Natural killer cell (primary cell): Measurements from ENCODE around the gene ASIC5. TPM values are rescaled to one million over a fixed set of nuclear protein-coding genes. Genes with fewer than 3 reads are reported as not detected.

Experiments used
- ATAC-seq, 3 donors: fragments of 150-1000 bp in 2 of 3; fragments of 200-7000 bp in 1 of 3; cut with Tn5 transposase; 1 replicate in 1 of 3; 2 replicates in 2 of 3; pipeline ENCODE4 v1.10.0; 2021; ENCODE audit warnings: mild to moderate bottlenecking in 2 of 3, moderate library complexity in 2 of 3
- DNase-seq, 2 donors: peaks; one replicate each; pipeline versions ENCODE4 v3.0.0 to v3.0.0-alpha.2; 2013 to 2021; ENCODE audit warnings: mixed read lengths in 1 of 2
- H3K27ac ChIP-seq: one replicate; pipeline ENCODE4 v1.5.1; 2013; ENCODE audit warnings: mild to moderate bottlenecking, low read length
- H3K27me3 ChIP-seq: one replicate; pipeline ENCODE4 v1.6.1; 2013; ENCODE audit warnings: low read length; ENCODE audit not compliant: control insufficient read depth, insufficient read depth
- H3K36me3 ChIP-seq: one replicate; pipeline ENCODE4 v1.6.1; 2013; ENCODE audit warnings: low read length; ENCODE audit not compliant: control insufficient read depth, insufficient read depth
- H3K4me1 ChIP-seq: one replicate; pipeline ENCODE4 v1.6.1; 2013; ENCODE audit warnings: low read length; ENCODE audit not compliant: control insufficient read depth, insufficient read depth
- H3K4me3 ChIP-seq: one replicate; pipeline ENCODE4 v1.5.1; 2013; ENCODE audit warnings: low read length
- H3K9me3 ChIP-seq: one replicate; pipeline ENCODE4 v1.6.1; 2013; ENCODE audit warnings: low read length; ENCODE audit not compliant: control insufficient read depth, insufficient read depth
- H3K27ac Mint-ChIP-seq, 2 donors: one replicate each; pipeline ENCODE4 v1.8.0; 2022; ENCODE audit warnings: mild to moderate bottlenecking in 2 of 2, mixed read lengths in 2 of 2, moderate library complexity in 1 of 2
- H3K27me3 Mint-ChIP-seq, 2 donors: one replicate each; pipeline ENCODE4 v1.8.0; 2022; ENCODE audit warnings: low read depth in 2 of 2, mixed read lengths in 2 of 2
- H3K36me3 Mint-ChIP-seq: one replicate; pipeline ENCODE4 v1.8.0; 2022; ENCODE audit warnings: mixed read lengths
- H3K4me1 Mint-ChIP-seq, 2 donors: one replicate each; pipeline ENCODE4 v1.8.0; 2022; ENCODE audit warnings: mixed read lengths in 2 of 2
- H3K4me3 Mint-ChIP-seq: one replicate; pipeline ENCODE4 v1.8.0; 2022; ENCODE audit warnings: mild to moderate bottlenecking, moderate library complexity, mixed read lengths
- H3K9me3 Mint-ChIP-seq, 2 donors: one replicate each; pipeline ENCODE4 v1.8.0; 2022; ENCODE audit warnings: mixed read lengths in 2 of 2
- CTCF ChIP-seq: fragments of 200-600 bp; IDR thresholded peaks from one replicate; pipeline ENCODE4 v1.8.0; 2022; ENCODE audit warnings: antibody characterized with exemption
- WGBS: methylation state at CpG from one replicate; pipeline ENCODE4 v1.1.7; 2013; ENCODE audit warnings: missing lambda C conversion rate; ENCODE audit not compliant: insufficient coverage; 5-methylcytosine and 5-hydroxymethylcytosine counted together
- intact Hi-C: fragments of 100-400 bp; cut with micrococcal nuclease; formaldehyde crosslinking; loops from one replicate; pipeline ENCODE4 v1.14.2; 2022
- total RNA-seq, 4 donors: library from RNA; stranded (reverse); fragments of 120-200 nt in 1 of 4; gene quantifications; one replicate each; pipeline versions ENCODE4 v1.2.3 to v1.2.4, GENCODE V29; 2013 to 2022

Gene ASIC5
- total RNA-seq, 3 donors from 2014 or later (not counting 1 experiment from before 2014, with no cell fraction given): not detected

GRCh38 chr4:155908187-155909139 lies 42.4 kb upstream of the ASIC5 start:
- H3K27ac Mint-ChIP-seq: no peak overlapping the region
- H3K9me3 ChIP-seq: no peaks in the 10 kb centered on the region
- H3K4me3 Mint-ChIP-seq: no peak overlapping the region
- WGBS: 87% methylated on average over 4 of the region's 4 CpGs
- H3K36me3 ChIP-seq: no peaks in the 10 kb centered on the region
- H3K9me3 Mint-ChIP-seq: peaks cover 0 to 3% of the 10 kb centered on the region in 2 donors
- ATAC-seq (no peak), DNase-seq (no peak)
- TF ChIP-seq CTCF: no peak
- intact Hi-C loops: no loop called here
- H3K27ac ChIP-seq: no peak overlapping the region
- no peaks in the 10 kb centered on the region for H3K27me3 ChIP-seq
- H3K27me3 Mint-ChIP-seq: peaks cover 3 to 25% of the 10 kb centered on the region in 2 donors
- H3K36me3 Mint-ChIP-seq: no peaks in the 10 kb centered on the region
- no peaks in the 10 kb centered on the region for H3K4me1 ChIP-seq
- no peaks in the 10 kb centered on the region for H3K4me1 Mint-ChIP-seq
- H3K4me3 ChIP-seq: no peak overlapping the region

GRCh38 chr4:155907556-155907955 lies 41.5 kb upstream of the ASIC5 start:
- no peaks in the 10 kb centered on the region for H3K9me3 ChIP-seq
- peaks cover 0 to 18% of the 10 kb centered on the region in 2 donors for H3K27me3 Mint-ChIP-seq
- ATAC-seq (no peak), DNase-seq (no peak)
- H3K4me1 ChIP-seq: no peaks in the 10 kb centered on the region
- no peak overlapping the region for H3K4me3 ChIP-seq
- no peaks in the 10 kb centered on the region for H3K9me3 Mint-ChIP-seq
- intact Hi-C loops: no loop called here
- no peaks in the 10 kb centered on the region for H3K4me1 Mint-ChIP-seq
- H3K36me3 Mint-ChIP-seq: no peaks in the 10 kb centered on the region
- H3K4me3 Mint-ChIP-seq: no peak overlapping the region
- 100% methylated on average over 1 of the region's 1 CpG for WGBS
- no peaks in the 10 kb centered on the region for H3K36me3 ChIP-seq
- H3K27me3 ChIP-seq: no peaks in the 10 kb centered on the region
- H3K27ac Mint-ChIP-seq: no peak overlapping the region
- no peak overlapping the region for H3K27ac ChIP-seq
- TF ChIP-seq CTCF: no peak

- Mint-ChIP-seq H3K4me3 (no peak overlapping the region), H3K36me3 (no peaks in the 10 kb centered on the region), H3K9me3 (no peaks in the 10 kb centered on the region), H3K27me3 (peaks cover 0 to 15% of the 10 kb centered on the region in 2 donors), H3K4me1 (no peaks in the 10 kb centered on the region), H3K27ac (no peak overlapping the region)
- WGBS: 93% methylated on average over 4 of the region's 6 CpGs
- H3K27ac ChIP-seq: no peak overlapping the region
- intact Hi-C loops: no loop called here
- H3K4me1 ChIP-seq: no peaks in the 10 kb centered on the region
- no peaks in the 10 kb centered on the region for H3K36me3 ChIP-seq
- no peaks in the 10 kb centered on the region for H3K9me3 ChIP-seq
- no peak for ATAC-seq
- H3K27me3 ChIP-seq: no peaks in the 10 kb centered on the region
- no peak overlapping the region for H3K4me3 ChIP-seq
- no peak for TF ChIP-seq CTCF
- no peak for DNase-seq
These were observed 40.6 kb upstream of the ASIC5 start for GRCh38 chr4:155906554-155907247.
